NCI-H345 (cell line): Measurements from ENCODE around the gene UQCRC1.

Source experiments
- DNase-seq: peaks from one replicate; lab custom pipeline; 2025; lab: John Stamatoyannopoulos, UW

Gene UQCRC1

DNA sequence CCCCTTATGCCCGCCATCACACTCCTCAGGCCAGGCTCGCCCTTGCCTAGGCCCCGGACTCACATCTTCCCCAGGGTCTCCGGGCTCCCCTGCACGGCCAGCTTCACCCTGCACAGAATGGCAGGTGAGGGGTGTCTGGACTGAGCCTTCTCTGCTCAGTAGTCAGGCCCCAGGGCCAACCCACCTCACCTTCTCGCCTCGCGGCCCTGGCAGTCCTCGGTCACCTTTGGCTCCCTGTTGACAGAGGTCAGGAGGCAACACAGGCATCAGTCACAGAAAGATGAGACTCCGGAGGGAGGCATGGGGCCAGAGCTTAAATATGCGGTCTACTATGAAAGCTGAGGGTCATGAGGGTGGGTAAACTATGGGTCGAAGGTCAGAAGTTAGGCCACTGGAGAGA, 37.5 kb downstream of the UQCRC1 start:
- DNase-seq: no peak

DNA sequence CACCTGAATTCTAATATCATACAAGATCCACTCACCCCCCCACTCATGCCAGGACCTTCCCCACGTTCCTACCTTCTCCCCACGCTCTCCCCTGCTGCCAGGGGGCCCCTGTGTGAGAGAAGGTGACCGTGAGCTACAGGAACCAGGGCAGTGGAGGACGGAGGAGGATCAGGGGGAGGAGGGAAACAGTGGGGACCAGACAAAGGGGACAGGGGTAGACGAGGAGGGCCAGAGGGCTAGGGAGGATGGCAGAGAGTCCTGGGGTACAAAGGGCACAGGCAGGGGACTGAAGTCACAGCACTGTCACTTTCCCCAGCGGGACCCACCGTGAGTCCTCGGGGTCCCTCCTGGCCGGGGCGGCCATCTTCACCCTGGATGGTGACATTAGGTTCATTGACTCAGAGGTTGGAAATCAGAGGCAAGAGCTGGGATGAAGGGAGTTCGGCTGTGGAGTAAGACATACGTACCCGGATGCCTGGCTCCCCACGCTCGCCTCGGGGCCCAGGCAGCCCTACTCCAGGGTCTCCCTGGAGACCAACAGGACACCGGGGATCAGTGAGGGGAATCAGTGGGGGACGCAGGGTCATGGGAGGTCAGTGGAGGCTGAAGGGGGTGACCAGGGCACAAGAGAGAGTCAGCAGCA, 39.5 kb downstream of the UQCRC1 start:
- DNase-seq: no peak

DNA sequence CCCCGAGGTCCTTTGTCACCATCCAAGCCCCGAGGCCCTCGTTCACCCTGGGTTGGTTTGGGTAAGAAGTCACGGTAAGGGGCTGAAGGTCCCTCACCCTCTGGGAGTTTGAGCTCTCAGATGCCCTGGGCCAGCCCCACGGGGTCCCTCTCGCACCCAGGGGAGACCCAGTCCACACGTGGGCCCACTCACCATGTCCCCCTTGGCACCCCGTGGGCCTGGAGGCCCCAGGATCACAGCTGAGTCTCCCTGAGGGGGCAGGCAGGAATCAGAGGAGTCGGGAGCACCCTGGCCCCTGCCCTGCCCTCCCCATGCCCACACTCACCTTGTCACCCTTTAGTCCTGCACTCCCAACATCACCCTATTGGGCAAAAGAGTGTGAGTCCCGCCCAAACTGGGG, 40.0 kb downstream of the UQCRC1 start:
- DNase-seq: no peak

DNA sequence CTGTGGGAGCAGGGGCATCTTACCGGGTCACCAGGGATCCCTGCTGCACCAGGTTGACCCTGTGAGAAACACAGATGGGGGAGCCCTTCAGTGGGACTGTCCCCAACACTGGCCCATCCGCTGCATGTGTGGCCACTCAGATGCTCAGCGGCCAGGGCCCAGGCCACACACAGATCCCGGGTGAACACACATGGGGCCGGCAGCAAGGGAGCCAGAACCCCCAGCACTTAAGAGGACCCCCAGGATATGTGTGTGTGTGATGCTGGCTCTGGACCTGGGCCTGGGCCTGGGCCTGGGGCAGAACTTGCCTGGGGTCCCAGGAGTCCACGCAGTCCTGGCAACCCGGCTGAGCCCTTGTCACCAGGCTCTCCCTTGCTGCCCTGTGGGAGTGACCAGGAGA, 41.0 kb downstream of the UQCRC1 start:
- no peak for DNase-seq

DNA sequence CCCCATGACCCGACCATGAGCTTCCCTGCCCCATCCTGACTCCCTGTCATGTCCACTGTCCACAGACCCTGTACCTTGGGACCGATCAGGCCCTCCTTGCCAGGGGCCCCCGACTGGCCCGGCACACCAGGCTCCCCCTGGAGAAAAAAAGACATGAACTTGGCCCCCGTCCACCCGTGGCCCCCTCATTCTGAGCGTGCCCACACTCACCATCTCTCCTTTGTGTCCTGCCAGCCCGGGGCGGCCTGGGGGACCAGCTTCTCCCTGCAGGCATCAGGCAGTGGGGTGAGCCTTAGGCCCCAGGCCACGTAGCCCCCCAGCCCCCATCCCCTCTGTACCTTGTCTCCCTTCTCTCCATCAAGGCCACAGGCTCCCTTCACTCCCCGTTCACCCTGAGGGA, 41.9 kb downstream of the UQCRC1 start:
- no peak for DNase-seq

DNA sequence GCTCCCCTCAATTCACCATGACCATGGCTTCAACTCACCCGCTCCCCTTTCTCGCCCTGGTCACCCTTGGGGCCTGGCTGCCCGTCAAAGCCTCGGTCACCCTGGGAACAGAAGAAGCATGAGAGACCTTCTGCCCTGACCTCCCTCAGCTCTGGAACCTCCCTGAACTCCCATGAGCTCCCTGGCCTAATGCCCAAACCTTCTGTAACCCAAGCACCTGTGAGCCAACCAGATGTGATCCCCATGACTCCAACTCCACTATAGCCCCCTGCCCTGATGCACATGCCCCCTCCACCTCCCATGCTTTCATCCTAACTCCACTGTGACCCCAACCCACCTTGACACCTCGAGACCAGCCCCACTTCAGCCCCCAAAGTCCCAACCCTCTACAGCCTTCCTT, 42.4 kb downstream of the UQCRC1 start:
- DNase-seq: no peak

GRCh38 chr3:48566401-48566760, 43.1 kb downstream of the UQCRC1 start:
- no peak for DNase-seq

DNA sequence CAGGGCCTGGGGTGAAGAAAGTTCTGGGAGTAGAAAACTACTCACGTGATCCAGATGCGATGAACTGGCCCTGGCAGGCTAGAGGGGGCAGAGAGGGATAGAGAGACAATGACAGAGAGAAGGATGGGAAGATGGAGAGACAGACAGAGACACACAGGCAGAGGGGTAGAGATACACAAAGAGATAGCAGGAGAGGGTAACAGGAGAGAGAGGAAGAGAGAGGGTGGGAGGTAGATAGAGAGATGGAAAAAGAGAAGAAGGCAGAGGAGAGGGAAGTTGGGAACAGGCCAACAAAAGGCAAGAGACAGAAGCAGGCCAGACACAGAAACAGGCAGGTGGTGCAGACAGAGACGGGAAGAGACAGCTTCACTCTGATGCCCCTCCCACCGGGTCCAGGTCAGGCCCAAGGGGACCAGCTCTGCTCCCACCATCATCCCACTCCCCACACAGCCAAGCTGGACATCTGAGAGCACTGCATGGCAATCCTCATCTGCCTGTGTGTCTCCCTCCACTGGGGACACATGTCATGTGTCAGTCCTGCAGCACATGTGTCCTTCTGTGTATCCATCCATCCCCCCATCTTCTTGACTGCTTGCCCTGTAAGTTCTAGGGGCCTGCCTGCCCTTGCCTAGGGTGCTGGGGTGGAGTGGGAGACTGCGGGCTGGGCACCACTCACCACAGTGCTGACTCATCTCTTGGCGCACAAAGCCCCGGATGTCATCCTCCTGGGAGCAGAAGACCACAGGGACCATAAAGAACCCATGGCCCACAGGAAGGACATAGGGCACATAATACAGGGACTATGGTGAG, 43.6 kb downstream of the UQCRC1 start:
- no peak for DNase-seq

DNA sequence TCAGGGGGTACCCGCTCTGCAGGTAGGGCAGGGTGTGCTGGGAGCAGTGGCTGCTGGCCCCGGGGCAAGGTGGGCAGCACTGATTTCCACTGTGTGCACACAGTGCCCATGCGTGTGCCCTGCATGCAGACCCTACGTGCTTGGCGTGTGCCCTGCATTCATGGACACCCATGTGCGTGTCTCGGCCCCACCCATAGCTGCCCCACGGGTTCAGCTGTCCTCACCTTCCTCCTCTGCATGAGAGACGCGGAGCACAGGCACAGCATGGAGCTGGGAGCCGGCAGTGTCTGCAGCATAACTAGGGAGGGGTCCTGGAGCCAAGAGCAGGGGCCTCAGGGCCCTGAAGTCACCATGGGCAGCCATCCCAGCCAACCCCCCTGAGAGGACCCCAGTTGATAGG, 44.3 kb downstream of the UQCRC1 start:
- no peak for DNase-seq

DNA sequence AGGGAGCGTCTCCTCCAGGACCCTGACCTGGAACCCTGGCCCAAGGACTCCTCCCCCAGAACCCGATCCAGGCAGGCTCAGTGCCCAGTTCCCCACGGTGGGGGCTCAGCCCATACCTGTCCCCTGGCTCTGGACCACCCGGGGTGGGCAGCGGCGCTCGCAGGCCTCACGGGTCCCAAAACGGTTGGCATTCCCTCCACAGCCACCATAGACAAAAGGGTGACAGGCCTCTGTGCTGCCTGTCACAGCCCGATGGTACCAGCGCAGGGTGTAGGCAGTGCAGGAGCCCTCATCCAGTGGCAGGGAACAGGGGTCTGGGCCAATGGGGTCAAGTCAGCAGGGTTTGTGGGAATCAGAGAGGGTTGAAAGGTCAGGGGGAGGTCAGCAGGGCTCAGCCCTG, 44.8 kb downstream of the UQCRC1 start:
- DNase-seq: no peak

DNA sequence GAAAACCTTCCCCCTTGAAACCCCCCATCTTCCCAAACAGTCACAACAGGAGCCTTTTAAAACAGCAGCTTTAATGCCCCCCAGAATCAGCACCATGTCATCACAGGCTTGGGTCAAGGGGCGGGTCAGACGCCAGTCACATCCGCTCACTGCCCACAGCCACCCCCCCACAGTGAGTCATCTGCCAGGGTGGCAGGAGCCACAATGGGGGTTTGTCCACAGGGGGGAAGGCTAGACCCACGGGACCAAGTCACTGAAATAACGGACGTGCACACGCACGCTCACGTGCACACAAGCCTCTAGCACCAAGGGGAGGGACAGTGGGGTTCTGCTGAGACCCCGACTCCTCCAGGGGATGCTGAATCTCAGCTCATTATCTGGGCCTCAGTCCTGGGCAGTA, 45.4 kb downstream of the UQCRC1 start:
- no peak for DNase-seq

GRCh38 chr3:48563382-48563918, 46.0 kb downstream of the UQCRC1 start, which contains the start of gene UCN2:
TSS of gene UCN2 (minus strand) at chr3:48563781. CDS start at chr3:48563124, 657 bp downstream.
- DNase-seq: no peak

GRCh38 chr3:48562367-48563095, 46.9 kb downstream of the UQCRC1 start:
- no peak for DNase-seq

DNA sequence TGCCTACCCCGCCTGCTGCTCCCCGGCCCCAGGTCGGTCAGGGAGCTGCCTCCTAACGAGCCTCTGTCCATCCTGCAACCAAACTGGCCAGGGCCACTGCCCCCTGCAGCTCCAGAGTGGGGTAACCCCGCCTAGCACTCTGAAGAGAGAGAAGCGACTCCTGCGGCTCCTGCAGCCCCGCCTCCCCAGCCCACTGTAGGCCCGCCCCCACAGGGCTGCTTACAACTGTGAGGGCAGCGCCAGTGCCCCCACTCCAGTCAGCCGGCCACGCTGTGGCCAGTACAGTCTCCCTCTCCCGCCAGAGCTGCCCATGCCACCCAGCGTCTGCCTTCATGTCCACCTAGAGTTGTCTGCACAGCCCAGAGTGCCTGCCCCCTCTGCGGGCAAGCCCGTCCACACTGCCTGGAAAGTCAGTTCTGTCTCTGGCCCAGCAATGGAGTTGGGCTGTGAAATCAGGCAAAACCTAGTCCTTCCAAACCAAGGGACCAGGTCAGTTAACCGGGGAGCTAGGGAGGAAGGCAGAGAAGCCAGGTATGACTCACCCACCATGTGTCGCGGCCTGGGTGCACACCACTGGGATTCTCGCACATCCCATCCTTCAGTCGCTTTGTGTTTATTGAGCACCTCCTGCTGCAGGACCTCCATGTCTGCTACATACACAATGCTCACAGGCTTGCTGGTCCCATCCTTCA, 48.3 kb downstream of the UQCRC1 start:
- no peak for DNase-seq

DNA sequence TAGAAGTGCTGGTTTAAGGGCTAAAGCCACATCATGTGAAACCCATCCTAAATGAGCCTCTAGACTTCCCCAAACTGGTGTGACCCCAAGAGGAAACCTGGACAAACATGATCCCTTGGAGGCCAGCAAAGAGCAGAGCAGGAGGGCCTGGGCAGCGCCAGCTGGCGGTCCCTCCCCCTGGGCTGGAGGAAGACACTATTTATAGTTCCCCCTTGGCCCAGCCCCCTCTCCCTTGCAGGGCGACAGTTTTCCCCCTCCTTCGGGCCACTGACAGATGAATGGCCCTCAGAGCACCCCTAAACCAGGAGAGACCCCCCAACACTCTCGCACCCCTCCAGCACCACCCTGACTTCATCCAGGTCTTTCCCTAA, 48.8 kb downstream of the UQCRC1 start:
- DNase-seq: no peak

DNA sequence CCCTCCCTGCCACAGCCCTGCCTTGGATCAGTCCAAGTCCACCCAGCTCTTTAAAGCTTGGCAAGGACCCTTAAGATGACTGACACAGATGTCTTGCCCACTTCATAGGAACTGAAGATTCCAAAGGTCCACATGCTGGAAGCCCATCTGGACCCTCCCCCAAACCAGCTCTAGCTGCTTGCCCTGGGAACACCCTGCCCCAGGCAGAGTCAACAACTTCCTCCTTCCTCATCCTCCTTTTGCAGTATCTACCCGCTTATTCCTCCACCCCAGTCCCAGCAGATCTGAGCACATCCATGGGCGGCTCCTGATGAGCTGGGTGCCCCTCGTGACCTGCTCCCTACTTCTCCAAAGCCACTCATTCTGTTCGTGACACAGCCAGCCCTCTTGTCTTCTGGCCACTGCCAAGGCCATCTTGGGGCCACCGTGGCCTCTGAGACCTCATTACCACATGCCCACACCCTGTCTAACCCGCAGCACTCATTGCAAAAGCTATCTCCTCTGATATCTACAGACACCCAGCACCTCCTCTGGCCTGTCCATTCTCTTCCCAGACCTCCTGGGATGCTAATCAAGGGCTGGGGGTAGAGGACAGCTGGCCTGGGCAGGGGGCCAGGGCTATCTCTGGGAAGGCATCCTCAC, 50.8 kb downstream of the UQCRC1 start:
- DNase-seq: no peak

DNA sequence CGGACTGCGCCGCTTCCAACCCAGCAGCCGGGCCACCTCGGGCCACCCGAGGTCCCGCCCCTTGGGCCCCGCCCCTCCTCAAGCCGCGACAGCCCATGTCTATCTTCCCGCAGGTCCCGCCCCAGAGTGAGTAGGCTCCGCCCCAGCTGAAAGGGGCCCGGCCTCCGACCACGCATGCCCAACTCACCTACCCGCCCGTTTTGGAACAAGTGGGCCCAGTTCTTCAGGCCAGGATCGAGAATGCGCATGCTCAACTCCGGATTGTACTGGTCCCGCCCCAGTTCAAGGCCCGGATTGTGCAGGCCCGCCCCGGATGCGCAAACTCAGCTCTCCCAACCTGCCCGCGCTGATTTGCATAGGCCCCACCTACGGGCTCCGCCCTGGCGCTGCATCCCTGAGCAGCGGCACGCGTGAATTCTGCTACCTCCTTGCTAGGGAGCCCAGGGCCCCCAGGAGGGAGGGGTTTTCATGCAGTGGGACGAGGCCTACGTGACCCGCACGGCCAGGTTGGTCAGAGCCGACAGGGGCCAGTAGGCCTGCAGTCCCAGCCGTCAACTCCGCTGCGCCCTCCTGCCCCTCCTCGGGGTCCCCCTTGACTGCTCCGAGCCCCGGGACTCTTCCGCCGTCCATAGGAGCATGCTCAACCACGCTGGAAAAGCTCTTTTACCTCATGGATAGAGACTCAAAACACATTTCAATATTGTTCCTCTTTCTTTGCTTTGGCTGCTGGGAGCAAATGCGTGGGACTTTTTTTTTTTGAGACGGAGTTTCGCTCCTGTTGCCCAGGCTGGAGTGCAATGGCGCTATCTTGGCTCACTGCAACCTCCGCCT, 52.4 kb downstream of the UQCRC1 start, which contains the start of gene PFKFB4:
PFKFB4 (minus strand) TSS at position 8 of the 831 bp plus-strand sequence. CDS start 26 bp downstream, outside the sequence.
- DNase-seq: peak; percentile 98

DNA sequence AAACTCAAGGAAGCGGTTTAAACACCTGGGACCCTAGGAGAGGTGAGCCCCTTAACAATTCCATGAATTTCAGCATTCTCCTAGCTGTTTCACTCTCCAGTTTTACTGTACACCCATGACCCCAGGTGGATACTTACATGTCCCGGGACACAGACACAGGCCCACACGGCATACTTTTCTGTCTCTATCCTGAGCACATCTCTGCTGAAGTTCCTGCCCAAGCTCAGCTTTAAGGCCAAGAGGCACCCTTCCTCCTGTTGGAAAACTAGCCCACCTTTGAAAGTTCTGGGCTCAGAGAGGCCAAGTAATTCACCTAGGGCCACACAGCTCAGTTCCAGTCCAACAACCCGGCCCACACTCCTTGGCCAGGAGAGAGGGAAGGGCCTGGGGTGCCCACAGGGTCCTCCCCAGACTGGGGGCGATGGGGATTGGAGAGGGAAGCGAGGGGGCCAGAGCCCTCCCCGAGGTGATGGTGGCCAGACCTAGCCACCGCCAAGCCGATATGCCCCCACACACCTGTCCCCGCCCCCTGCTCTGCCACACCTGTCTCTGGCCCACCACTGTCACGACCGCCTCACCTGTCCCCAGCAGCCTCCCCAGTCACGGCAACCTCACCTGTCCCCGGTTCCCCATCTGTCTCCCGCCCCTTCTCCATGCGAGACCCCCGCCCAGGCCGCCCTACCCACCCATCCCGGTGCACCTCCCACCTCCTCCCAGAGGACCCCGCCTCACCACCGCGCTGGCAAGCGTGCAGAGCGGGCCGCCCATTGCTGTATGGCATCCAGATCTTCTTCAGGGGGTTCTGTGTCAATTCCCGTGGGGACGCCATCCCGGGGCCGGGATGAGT, 53.3 kb downstream of the UQCRC1 start:
- DNase-seq: no peak

DNA sequence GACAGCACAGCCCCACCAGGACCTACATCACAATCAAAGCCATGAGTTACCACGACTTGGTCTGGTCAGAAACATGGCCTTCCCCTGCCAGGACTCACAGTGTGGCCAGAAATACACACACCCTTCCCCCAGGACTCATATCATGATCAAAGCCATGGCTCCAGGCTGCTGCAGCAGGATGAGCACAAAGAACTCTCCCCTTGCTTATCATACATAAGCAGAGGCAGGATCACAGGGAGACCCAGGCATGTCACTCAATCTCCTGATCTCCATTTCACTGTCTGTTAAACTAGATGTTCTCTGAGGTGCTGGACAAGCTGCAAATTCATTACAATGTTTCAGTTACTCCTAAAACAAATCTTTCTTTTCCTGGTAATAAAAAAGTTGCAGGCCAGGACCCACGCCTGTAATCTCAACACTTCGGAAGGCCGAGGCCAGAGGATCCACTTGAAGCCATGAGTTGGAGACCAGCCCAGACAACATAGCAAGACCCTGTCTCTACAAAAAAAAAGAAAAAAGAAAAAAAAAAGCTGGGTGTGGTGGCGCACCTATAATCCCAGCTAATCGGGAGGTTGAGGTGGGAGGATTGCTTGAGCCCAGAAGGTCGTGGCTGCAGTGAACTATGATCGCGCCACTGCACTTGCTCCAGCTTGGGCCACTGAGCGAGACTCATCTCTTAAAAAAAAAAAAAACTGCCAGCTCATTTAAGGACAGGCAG, 54.1 kb downstream of the UQCRC1 start:
- DNase-seq: no peak
